ENCODE measurements around the gene CD81.
A peak's percentile ranks its signal among the peaks of the same experiment; 100 is the strongest.

Gene CD81

GRCh38 chr11:2387266-2387987 is 10.3 kb downstream of the CD81 start:
- TF ChIP-seq CTCF (IDR thresholded peaks at IDR 0.05; ENCODE audit: control insufficient read depth, extremely low read depth, insufficient read depth), result no peak
- no peak overlapping the region for H3K4me3 ChIP-seq (ENCODE audit: low read depth, low read length)

GRCh38 chr11:2388431-2389376 is 11.6 kb downstream of the CD81 start:
- no peak for DNase-seq (ENCODE audit: low read depth)
- H3K4me3 ChIP-seq (ENCODE audit: low read depth, low read length), result no peak overlapping the region

More at GRCh38 chr11:2387266-2387987, 10.3 kb downstream of the CD81 start:
- DNase-seq (ENCODE audit: low read depth), result no peak

GRCh38 chr11:2389377-2390026 is 12.4 kb downstream of the CD81 start:
- 0 out of 2 replicates have a peak, but pooled peaks have one; percentile 3 for TF ChIP-seq CTCF (IDR thresholded peaks at IDR 0.05; ENCODE audit: control insufficient read depth, extremely low read depth, insufficient read depth)
- DNase-seq (ENCODE audit: low read depth), result no peak

More at GRCh38 chr11:2388431-2389376, 11.6 kb downstream of the CD81 start:
- TF ChIP-seq CTCF (IDR thresholded peaks at IDR 0.05; ENCODE audit: control insufficient read depth, extremely low read depth, insufficient read depth), result no peak

GRCh38 chr11:2390091-2390724 is 13.1 kb downstream of the CD81 start:
- no peak for TF ChIP-seq CTCF (IDR thresholded peaks at IDR 0.05; ENCODE audit: control insufficient read depth, extremely low read depth, insufficient read depth)
- DNase-seq (ENCODE audit: low read depth), result no peak
- H3K4me3 ChIP-seq (ENCODE audit: low read depth, low read length), result no peak overlapping the region

More at GRCh38 chr11:2389377-2390026, 12.4 kb downstream of the CD81 start:
- H3K4me3 ChIP-seq (ENCODE audit: low read depth, low read length), result no peak overlapping the region

GRCh38 chr11:2390725-2391151 is 13.6 kb downstream of the CD81 start:
- no peak for DNase-seq (ENCODE audit: low read depth)
- no peak for TF ChIP-seq CTCF (IDR thresholded peaks at IDR 0.05; ENCODE audit: control insufficient read depth, extremely low read depth, insufficient read depth)
- no peak overlapping the region for H3K4me3 ChIP-seq (ENCODE audit: low read depth, low read length)

Measured in LNCaP clone FGC (cell line).